ENCODE data around the gene NFX1. TPM values are rescaled to one million over a fixed set of nuclear protein-coding genes. Genes with fewer than 3 reads are reported as not detected.

Gene NFX1
- polyA plus RNA-seq, 3 donors, result 4.3 to 26.3 (median 8.1) TPM

- no peaks in the 10 kb centered on the region for H3K27me3 ChIP-seq (ENCODE audit: control insufficient read depth in 2 of 2, insufficient read depth in 2 of 2, low read length in 2 of 2)
- no peak overlapping the region for H2AFZ ChIP-seq (ENCODE audit: insufficient read depth, low read depth, low read length, poor library complexity, severe bottlenecking)
- Mint-ChIP-seq H3K36me3 (no peaks in the 10 kb centered on the region), H3K4me1 (no peaks in the 10 kb centered on the region), H3K4me3 (no peak overlapping the region), H3K9me3 (no peaks in the 10 kb centered on the region), H3K27me3 (ENCODE audit: low read depth in 3 of 3) (peaks cover 1 to 9% (median 5%) of the 10 kb centered on the region in 3 donors), H3K27ac (no peak overlapping the region)
- no peak overlapping the region for H3K4me3 ChIP-seq (replicated peaks in 1 of 3; ENCODE audit: low read depth in 2 of 3, low read length in 3 of 3)
- no peaks in the 10 kb centered on the region for H3K4me1 ChIP-seq (ENCODE audit: control insufficient read depth in 1 of 2, insufficient read depth in 2 of 2, low read length in 2 of 2)
- no peaks in the 10 kb centered on the region for H4K20me1 ChIP-seq (ENCODE audit: insufficient read depth, low read length)
- WGBS (ENCODE audit: insufficient coverage), result 70% methylated on average over 3 of the region's 5 CpGs
- intact Hi-C loops (cut with micrococcal nuclease), result no loop called here
- no peaks in the 10 kb centered on the region for H3K79me2 ChIP-seq (ENCODE audit: insufficient read depth, low read length)
- no peak overlapping the region for H3K27ac ChIP-seq (ENCODE audit: low read depth in 1 of 2, low read length in 2 of 2)
- TF ChIP-seq CTCF (IDR thresholded peaks at IDR 0.05), result no peak
- no peaks in the 10 kb centered on the region for H3K36me3 ChIP-seq (replicated peaks in 1 of 2; ENCODE audit: control insufficient read depth in 1 of 2, insufficient read depth in 2 of 2, low read length in 2 of 2)
- H3K9me3 ChIP-seq (replicated peaks in 1 of 2; ENCODE audit: control insufficient read depth in 1 of 2, insufficient read depth in 1 of 2, low read length in 2 of 2), result no peaks in the 10 kb centered on the region
- H3K4me2 ChIP-seq (replicated peaks; ENCODE audit: extremely low read depth, low read length, poor library complexity, severe bottlenecking), result no peak overlapping the region
- no peak for DNase-seq
- no peak overlapping the region for H3K9ac ChIP-seq (ENCODE audit: insufficient read depth, low read length, poor library complexity, severe bottlenecking)
Observed at GRCh38 chr9:33416996-33417395, 126.7 kb downstream of the NFX1 start.

GRCh38 chr9:33418090-33418489 lies 127.8 kb downstream of the NFX1 start:
- no peaks in the 10 kb centered on the region for H3K4me1 ChIP-seq (ENCODE audit: control insufficient read depth in 1 of 2, insufficient read depth in 2 of 2, low read length in 2 of 2)

More at GRCh38 chr9:33418090-33418489, 127.8 kb downstream of the NFX1 start:
- Histone ChIP-seq H3K9ac (ENCODE audit: insufficient read depth, low read length, poor library complexity, severe bottlenecking) (no peak overlapping the region), H3K4me2 (replicated peaks; ENCODE audit: extremely low read depth, low read length, poor library complexity, severe bottlenecking) (no peak overlapping the region), H3K79me2 (ENCODE audit: insufficient read depth, low read length) (no peaks in the 10 kb centered on the region), H4K20me1 (ENCODE audit: insufficient read depth, low read length) (no peaks in the 10 kb centered on the region), H3K9me3 (replicated peaks in 1 of 2; ENCODE audit: control insufficient read depth in 1 of 2, insufficient read depth in 1 of 2, low read length in 2 of 2) (no peaks in the 10 kb centered on the region), H3K27ac (ENCODE audit: low read depth in 1 of 2, low read length in 2 of 2) (no peak overlapping the region), H3K27me3 (ENCODE audit: control insufficient read depth in 2 of 2, insufficient read depth in 2 of 2, low read length in 2 of 2) (no peaks in the 10 kb centered on the region), H3K36me3 (replicated peaks in 1 of 2; ENCODE audit: control insufficient read depth in 1 of 2, insufficient read depth in 2 of 2, low read length in 2 of 2) (no peaks in the 10 kb centered on the region), H3K4me3 (replicated peaks in 1 of 3; ENCODE audit: low read depth in 2 of 3, low read length in 3 of 3) (no peak overlapping the region), H2AFZ (ENCODE audit: insufficient read depth, low read depth, low read length, poor library complexity, severe bottlenecking) (no peak overlapping the region)
- intact Hi-C loops (cut with micrococcal nuclease), result no loop called here
- Mint-ChIP-seq H3K4me1 (no peaks in the 10 kb centered on the region), H3K36me3 (no peaks in the 10 kb centered on the region), H3K27me3 (ENCODE audit: low read depth in 3 of 3) (peaks cover 1 to 9% (median 5%) of the 10 kb centered on the region in 3 donors), H3K9me3 (no peaks in the 10 kb centered on the region), H3K27ac (no peak overlapping the region), H3K4me3 (no peak overlapping the region)
- no peak for TF ChIP-seq CTCF (IDR thresholded peaks at IDR 0.05)
- 100% methylated on average over 3 of the region's 8 CpGs for WGBS (ENCODE audit: insufficient coverage)
- no peak for DNase-seq

All from CD14-positive monocyte (primary cell).